Stimulated activated CD4-positive, alpha-beta T cell treated with anti-CD3 and anti-CD28 coated beads, Interleukin-1b, Interleukin-23, amount 100 ng/mL, for 4 hours (primary cell): ENCODE data around the gene TPP2.

ENCODE experiments used
- DNase-seq, 2 donors: peaks; one replicate each; pipeline ENCODE4 v3.0.0-alpha.2; 2020; ENCODE audit warnings: low read depth in 2 of 2

Gene TPP2

DNA sequence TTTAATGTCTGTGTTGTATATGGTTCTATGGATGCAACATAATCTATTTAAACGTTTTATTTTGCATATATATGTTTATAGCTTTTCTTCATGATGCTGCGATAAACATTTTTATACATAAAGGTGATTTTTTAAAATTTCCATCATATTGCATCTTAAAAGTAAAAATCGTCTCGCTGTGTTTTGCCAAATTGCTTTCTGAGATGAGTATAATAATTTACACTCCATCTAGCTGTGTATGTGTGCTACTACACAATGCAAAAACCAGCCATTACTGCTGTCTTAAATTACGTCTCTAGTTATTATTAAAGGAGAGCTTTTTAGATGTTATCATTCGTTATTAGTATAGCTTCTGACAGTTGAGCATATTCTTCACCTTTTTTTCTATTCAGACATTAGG is 60.8 kb downstream of the TPP2 start:
- no peak for DNase-seq

- DNase-seq: no peak
Observed at GRCh38 chr13:102658660-102659059, 61.9 kb downstream of the TPP2 start.

DNA sequence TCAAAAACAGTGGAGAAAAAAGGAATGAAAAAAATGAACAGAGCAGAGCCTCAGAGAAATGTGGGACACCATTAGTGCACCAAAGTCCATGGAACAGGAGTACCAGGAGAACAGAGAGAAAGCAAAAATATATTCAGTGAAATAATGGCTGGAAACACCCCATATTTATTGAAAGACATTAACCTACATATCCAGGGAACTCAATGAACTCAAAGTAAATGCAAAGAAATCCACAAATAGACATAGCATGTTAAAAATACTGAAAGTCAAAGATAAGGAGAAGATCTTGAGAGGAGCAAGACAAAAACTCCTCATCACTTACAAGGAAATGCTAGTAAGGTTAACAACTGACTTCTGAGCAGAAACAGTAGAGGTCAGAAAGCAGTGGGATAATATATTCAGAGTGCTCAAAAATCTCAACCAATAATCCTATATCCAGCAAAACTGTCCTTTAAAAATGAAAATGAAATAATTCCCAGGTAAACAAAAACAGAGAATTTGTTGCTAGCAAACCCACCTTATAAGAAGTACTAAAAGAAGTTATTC is 62.5 kb downstream of the TPP2 start:
- DNase-seq: no peak

- no peak for DNase-seq
Observed at GRCh38 chr13:102667023-102667422, 70.2 kb downstream of the TPP2 start.

DNA sequence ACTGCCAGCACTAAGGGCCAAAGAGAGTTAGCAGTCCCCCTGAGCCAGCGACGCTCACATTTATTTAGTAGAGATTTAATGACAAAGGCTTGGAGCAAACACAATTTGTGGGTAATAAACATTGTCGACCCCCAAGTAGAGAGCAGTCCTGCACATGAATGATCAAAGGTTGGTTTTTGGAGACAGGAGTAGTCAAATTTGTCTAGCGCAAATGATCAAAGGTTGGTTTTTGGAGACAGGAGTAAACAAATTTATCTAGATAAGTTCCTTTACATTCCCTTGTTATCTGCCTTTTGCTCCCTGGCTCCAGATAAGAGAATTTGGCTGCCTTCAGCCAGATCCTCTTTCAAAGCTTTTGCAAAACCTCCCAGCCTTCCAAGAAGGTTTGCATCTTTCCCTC is 71.1 kb downstream of the TPP2 start:
- no peak for DNase-seq

- DNase-seq: no peak
Observed at GRCh38 chr13:102670130-102670529, 73.3 kb downstream of the TPP2 start.

DNA sequence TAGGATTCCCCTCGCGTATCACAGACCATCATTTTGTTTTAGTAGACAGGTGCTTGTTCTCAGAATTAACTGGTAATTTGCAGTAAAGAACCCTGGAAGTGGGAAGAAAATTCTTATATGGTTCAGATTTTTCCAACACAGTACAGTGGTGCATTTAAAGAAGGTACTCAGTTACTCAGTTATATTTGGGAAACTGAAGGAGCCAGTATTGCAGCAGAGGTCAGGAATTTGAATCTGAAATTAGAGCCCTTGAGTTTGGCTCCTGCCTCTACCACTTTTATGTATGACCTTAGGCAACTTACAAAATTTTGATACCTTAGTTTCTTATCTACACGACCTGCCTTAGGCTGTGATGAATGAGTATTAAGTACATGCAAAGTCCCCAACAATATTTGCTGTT is 78.3 kb downstream of the TPP2 start:
- no peak for DNase-seq

DNA sequence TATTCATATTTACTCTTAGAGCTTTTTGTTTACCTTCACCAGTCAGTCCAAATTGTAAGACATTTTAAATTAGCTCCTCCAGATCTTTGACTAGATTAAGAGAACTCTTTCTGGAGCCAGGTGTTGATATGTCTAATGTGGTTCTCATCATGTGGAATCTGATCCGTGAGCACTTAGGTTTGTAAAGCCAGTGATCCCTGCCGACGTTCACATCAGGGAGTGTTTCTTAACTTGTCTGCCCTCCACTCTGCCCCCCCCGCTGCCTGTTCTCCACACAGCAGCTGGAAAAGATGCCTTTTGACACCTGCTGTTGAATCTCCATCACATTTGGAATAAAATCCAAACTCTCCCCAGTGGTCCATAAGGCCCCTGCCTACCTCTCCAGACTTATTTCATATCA is 80.3 kb downstream of the TPP2 start:
- no peak for DNase-seq

- no peak for DNase-seq
Observed at GRCh38 chr13:102678339-102679107, 81.7 kb downstream of the TPP2 start.

- DNase-seq: no peak
Observed at GRCh38 chr13:102679449-102680132, 82.8 kb downstream of the TPP2 start.

- DNase-seq: no peak
Observed at GRCh38 chr13:102680133-102680717, 83.4 kb downstream of the TPP2 start.

GRCh38 chr13:102680842-102681740 is 84.3 kb downstream of the TPP2 start:
- DNase-seq: no peak

GRCh38 chr13:102682211-102682610 is 85.4 kb downstream of the TPP2 start:
- no peak for DNase-seq

GRCh38 chr13:102682727-102683126 is 85.9 kb downstream of the TPP2 start:
- no peak for DNase-seq

- DNase-seq: no peak
Observed at GRCh38 chr13:102683637-102684036, 86.9 kb downstream of the TPP2 start.

DNA sequence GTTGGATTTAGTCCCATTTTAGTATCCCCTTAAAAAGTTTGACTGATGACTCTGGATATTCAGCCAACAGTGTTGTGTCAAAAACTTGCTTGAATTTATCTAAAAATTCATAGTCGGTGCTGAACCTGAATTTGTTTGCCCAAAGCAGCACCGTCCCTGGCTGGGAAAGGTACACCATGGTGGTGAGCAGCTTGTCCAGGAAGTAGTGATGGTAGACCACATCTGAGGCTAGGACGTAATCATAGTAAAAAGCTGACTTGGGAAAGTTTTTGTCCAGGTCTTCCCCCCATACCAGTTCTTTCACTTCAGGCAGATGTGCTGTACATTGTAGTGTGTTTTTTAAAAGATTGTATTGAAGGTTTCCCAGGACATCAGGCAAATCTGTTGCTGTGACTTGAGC is 89.2 kb downstream of the TPP2 start:
- DNase-seq: no peak

GRCh38 chr13:102687520-102687919 is 90.7 kb downstream of the TPP2 start:
- DNase-seq: no peak

DNA sequence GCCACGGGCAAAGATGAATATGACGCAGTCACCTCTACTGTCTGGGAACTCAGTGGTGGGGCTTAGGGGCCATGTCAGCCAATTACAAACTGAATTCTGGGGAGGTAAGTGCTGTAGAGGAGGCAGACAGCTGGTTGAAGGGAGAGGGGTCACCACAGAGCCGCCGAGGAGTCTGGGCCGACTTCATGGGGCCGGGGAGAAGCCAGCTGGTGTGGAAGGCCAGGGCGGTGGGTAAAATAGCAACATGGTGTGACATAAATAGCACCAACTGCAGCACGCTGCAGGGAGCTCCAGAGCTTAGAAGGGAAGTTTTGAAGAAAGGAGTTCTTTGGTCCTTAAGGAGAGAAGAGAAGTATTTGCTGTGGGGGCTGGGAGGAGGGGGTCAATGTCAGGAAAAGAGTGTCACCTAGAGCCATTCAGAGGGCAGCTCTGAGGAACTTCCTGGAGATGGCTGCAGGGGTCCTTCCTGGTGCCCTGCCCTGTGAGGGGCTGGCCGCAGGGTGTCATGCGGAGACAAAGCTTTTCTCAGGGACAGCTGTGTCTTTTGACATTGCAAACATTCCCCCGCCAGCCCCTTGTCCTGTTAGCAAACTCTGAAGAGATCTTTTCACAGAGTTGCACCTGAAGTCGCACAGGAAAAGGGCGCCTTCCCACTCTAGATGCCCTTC is 91.7 kb downstream of the TPP2 start:
- DNase-seq: no peak

- DNase-seq: no peak
Observed at GRCh38 chr13:102690883-102691282, 94.1 kb downstream of the TPP2 start.

DNA sequence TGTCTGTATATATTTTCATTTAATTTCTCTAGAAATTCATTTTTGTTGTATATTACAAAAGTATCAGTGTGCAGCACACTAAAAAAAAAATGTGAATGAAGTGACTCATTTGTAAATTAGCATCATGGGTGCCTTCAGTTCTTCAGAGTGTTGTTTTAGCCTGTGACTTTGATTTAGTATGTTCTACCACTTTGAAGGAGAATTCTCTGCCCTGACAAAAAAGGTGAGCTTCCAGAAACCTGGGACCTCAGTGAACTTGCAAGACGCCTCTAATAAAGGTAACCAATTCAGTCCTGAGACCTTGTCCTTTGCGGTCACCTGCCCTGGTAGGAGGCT is 95.7 kb downstream of the TPP2 start:
- no peak for DNase-seq

GRCh38 chr13:102693250-102693649 is 96.5 kb downstream of the TPP2 start:
- no peak for DNase-seq
